H1 (cell line): Measurements from ENCODE around the gene GIT1. TPM values are rescaled to one million over a fixed set of nuclear protein-coding genes. Genes with fewer than 3 reads are reported as not detected.
A peak's percentile ranks its signal among the peaks of the same experiment; 100 is the strongest.

ENCODE experiments used
- CTCF ChIA-PET: fragments of 300-600 bp; sonication (Branson Sonifier 250); formaldehyde crosslinking; loops from one replicate; lab custom pipeline; 2021; ENCODE audit not compliant: partially characterized antibody; lab: Charles Lee
- POLR2A ChIA-PET: fragments of 300-600 bp; sonication (Branson Sonifier 250); formaldehyde crosslinking; loops from one replicate; lab custom pipeline; 2021; ENCODE audit warnings: inconsistent platforms; ENCODE audit not compliant: partially characterized antibody; lab: Charles Lee
- DNase-seq, 2 experiments: peaks; one replicate each; pipeline versions ENCODE4 v3.0.0 to v3.0.0-alpha.2; 2010 to 2022; ENCODE audit warnings: low spot score in 2 of 2, low read depth in 1 of 2, mixed read lengths in 1 of 2
- FAIRE-seq: peaks from 2 replicates; lab custom pipeline; 2011; peaks lifted over from hg19 to GRCh38; lab: Jason Lieb, UNC
- H2AFZ ChIP-seq: 2 replicates; pipeline ENCODE4 v1.8.1; 2012; ENCODE audit warnings: low read length, inconsistent platforms
- H2AK5ac ChIP-seq: 2 replicates; pipeline ENCODE4 v1.6.1; 2013; ENCODE audit warnings: low read depth, low read length
- H2BK120ac ChIP-seq: replicated peaks from 2 replicates; pipeline ENCODE3; 2013; ENCODE audit warnings: low read depth, low read length, inconsistent platforms
- H2BK12ac ChIP-seq: 2 replicates; pipeline ENCODE4 v1.6.1; 2013; ENCODE audit warnings: low read depth, low read length
- H2BK15ac ChIP-seq: 2 replicates; pipeline ENCODE4 v1.6.1; 2013; ENCODE audit warnings: low read length
- H2BK20ac ChIP-seq: 2 replicates; pipeline ENCODE4 v1.6.1; 2013; ENCODE audit warnings: low read length
- H2BK5ac ChIP-seq: 2 replicates; pipeline ENCODE4 v1.6.1; 2013; ENCODE audit warnings: low read depth, low read length
- H3K14ac ChIP-seq: 2 replicates; pipeline ENCODE4 v1.6.1; 2013; ENCODE audit warnings: inconsistent platforms; ENCODE audit not compliant: insufficient read length
- H3K18ac ChIP-seq: 2 replicates; pipeline ENCODE4 v1.6.1; 2013; ENCODE audit warnings: low read length; ENCODE audit errors: extremely low read depth
- H3K23ac ChIP-seq: 2 replicates; pipeline ENCODE4 v1.6.1; 2013; ENCODE audit warnings: inconsistent platforms; ENCODE audit not compliant: insufficient read length
- H3K23me2 ChIP-seq: 2 replicates; pipeline ENCODE4 v1.6.1; 2013; ENCODE audit warnings: low read depth, low read length
- H3K27ac ChIP-seq: 2 replicates; pipeline ENCODE4 v1.6.1; 2011; ENCODE audit warnings: low read depth, low read length, inconsistent platforms
- H3K27me3 ChIP-seq, 4 experiments: replicated peaks in 1 of 4; 1 replicate in 1 of 4; 2 replicates in 3 of 4; pipeline versions ENCODE4 v1.6.1 to v1.8.1; 2011 to 2013; ENCODE audit warnings: low read length in 3 of 4, mild to moderate bottlenecking in 3 of 4, inconsistent platforms in 2 of 4, mixed read lengths in 2 of 4, moderate library complexity in 1 of 4; ENCODE audit not compliant: control insufficient read depth in 3 of 4, insufficient read depth in 3 of 4; ENCODE audit errors: extremely low read depth in 1 of 4
- H3K36me3 ChIP-seq, 4 experiments: 2 replicates each; pipeline versions ENCODE4 v1.6.1 to v1.8.1; 2011 to 2013; ENCODE audit warnings: mild to moderate bottlenecking in 4 of 4, low read length in 3 of 4, moderate library complexity in 2 of 4, control low read depth in 1 of 4, inconsistent platforms in 1 of 4; ENCODE audit not compliant: insufficient read depth in 4 of 4, control insufficient read depth in 2 of 4
- H3K4ac ChIP-seq: replicated peaks from 2 replicates; pipeline ENCODE3; 2013; ENCODE audit warnings: low read length, low read depth, mixed read lengths, inconsistent platforms; ENCODE audit not compliant: insufficient read length
- H3K4me1 ChIP-seq, 4 experiments: replicated peaks in 1 of 4; 1 replicate in 1 of 4; 2 replicates in 3 of 4; pipeline versions ENCODE4 v1.6.1 to v1.8.1; 2011 to 2013; ENCODE audit warnings: low read length in 3 of 4, inconsistent platforms in 2 of 4, mixed read lengths in 1 of 4; ENCODE audit not compliant: insufficient read depth in 4 of 4, control insufficient read depth in 3 of 4
- H3K4me2 ChIP-seq, 2 experiments: 2 replicates each; pipeline versions ENCODE4 v1.6.1 to v1.8.1; 2011 to 2013; ENCODE audit warnings: low read depth in 2 of 2, low read length in 2 of 2, control low read depth in 1 of 2, inconsistent platforms in 1 of 2, mild to moderate bottlenecking in 1 of 2; ENCODE audit not compliant: insufficient read depth in 1 of 2
- H3K4me3 ChIP-seq, 4 experiments: fragments of 200-600, 300-600 bp in 1 of 4; sonication (generic), shearing (Covaris generic), sonication (Bioruptor Twin) in 1 of 4; 2 replicates each; pipeline versions ENCODE4 v1.5.1 to v1.8.1; 2011 to 2016; ENCODE audit warnings: low read length in 4 of 4, low read depth in 3 of 4, control low read depth in 2 of 4, inconsistent platforms in 2 of 4, mild to moderate bottlenecking in 2 of 4, mixed read lengths in 1 of 4, moderate library complexity in 1 of 4; ENCODE audit not compliant: insufficient read depth in 2 of 4; ENCODE audit errors: extremely low read depth in 1 of 4
- H3K56ac ChIP-seq: replicated peaks from 2 replicates; pipeline ENCODE3; 2013; ENCODE audit warnings: low read depth, mild to moderate bottlenecking, mixed read lengths, low read length, inconsistent platforms; ENCODE audit not compliant: insufficient read length
- H3K79me1 ChIP-seq: 2 replicates; pipeline ENCODE4 v1.6.1; 2013; ENCODE audit warnings: low read depth, low read length, control low read depth
- H3K79me2 ChIP-seq, 2 experiments: 2 replicates each; pipeline versions ENCODE4 v1.6.1 to v1.8.1; 2012 to 2013; ENCODE audit warnings: low read length in 2 of 2, mild to moderate bottlenecking in 2 of 2, inconsistent platforms in 1 of 2; ENCODE audit not compliant: insufficient read depth in 2 of 2, control insufficient read depth in 1 of 2
- H3K9ac ChIP-seq, 4 experiments: replicated peaks in 1 of 4; 1 replicate in 1 of 4; 2 replicates in 3 of 4; pipeline versions ENCODE4 v1.6.1 to v1.8.1; 2011 to 2013; ENCODE audit warnings: low read depth in 3 of 4, low read length in 3 of 4, control low read depth in 2 of 4, mild to moderate bottlenecking in 2 of 4, moderate library complexity in 2 of 4, inconsistent platforms in 1 of 4; ENCODE audit errors: extremely low read depth in 1 of 4
- H3K9me3 ChIP-seq, 2 experiments: 2 replicates each; pipeline versions ENCODE4 v1.6.1 to v1.8.1; 2012 to 2013; ENCODE audit warnings: mild to moderate bottlenecking in 2 of 2, moderate library complexity in 2 of 2, control low read depth in 1 of 2, inconsistent platforms in 1 of 2, low read depth in 1 of 2, low read length in 1 of 2, mixed read lengths in 1 of 2; ENCODE audit not compliant: insufficient read depth in 2 of 2
- H4K20me1 ChIP-seq, 2 experiments: replicated peaks in 1 of 2; 2 replicates each; pipeline versions ENCODE3 to v1.8.1; 2011 to 2013; ENCODE audit warnings: inconsistent platforms in 2 of 2, low read length in 2 of 2, mild to moderate bottlenecking in 1 of 2; ENCODE audit not compliant: insufficient read depth in 2 of 2, control insufficient read depth in 1 of 2
- H4K5ac ChIP-seq: 2 replicates; pipeline ENCODE4 v1.6.1; 2013; ENCODE audit warnings: low read length, low read depth, mixed read lengths, inconsistent platforms; ENCODE audit not compliant: insufficient read length
- H4K8ac ChIP-seq: 2 replicates; pipeline ENCODE4 v1.8.0; 2013; ENCODE audit warnings: mild to moderate bottlenecking, moderate library complexity, low read length, inconsistent platforms; ENCODE audit not compliant: insufficient read depth; ENCODE audit errors: extremely low read depth
- H4K91ac ChIP-seq: replicated peaks from 2 replicates; pipeline ENCODE3; 2013; ENCODE audit warnings: low read length, mixed read lengths, inconsistent platforms; ENCODE audit not compliant: insufficient read length
- ATF2 ChIP-seq: IDR thresholded peaks from 2 replicates; pipeline ENCODE4 v1.6.1; 2012; ENCODE audit warnings: low read length, inconsistent platforms
- EZH2 ChIP-seq: fragments of 200-600 bp; sonication (generic); IDR thresholded peaks from 2 replicates; pipeline ENCODE4 v1.7.1; 2012; ENCODE audit warnings: low read depth, mild to moderate bottlenecking, moderate library complexity, low read length, inconsistent platforms; ENCODE audit not compliant: severe bottlenecking
- RBBP5 ChIP-seq: IDR thresholded peaks from 2 replicates; pipeline ENCODE4 v1.7.1; 2012; ENCODE audit warnings: low read depth, mild to moderate bottlenecking, inconsistent platforms, low read length, moderate library complexity, borderline replicate concordance
- RNF2 ChIP-seq: fragments of 200-900, 300-1000 bp; sonication (generic); IDR thresholded peaks from 2 replicates; pipeline ENCODE4 v1.7.1; 2016; ENCODE audit warnings: borderline replicate concordance, low read depth, mild to moderate bottlenecking, antibody characterized with exemption, low read length; ENCODE audit not compliant: poor library complexity, severe bottlenecking; ENCODE audit errors: missing control alignments
- SUZ12 ChIP-seq: fragments of 200-600 bp; sonication (generic); IDR thresholded peaks from 2 replicates; pipeline ENCODE4 v1.6.1; 2012; ENCODE audit warnings: mild to moderate bottlenecking, inconsistent platforms, low read length, moderate library complexity, mixed read lengths
- WGBS, 2 experiments: shearing (Covaris generic) in 1 of 2; methylation state at CpG; one replicate each; pipeline versions ENCODE4 v1.1.6 to v1.1.7; 2013 to 2015; ENCODE audit warnings: low lambda C conversion rate in 2 of 2, mixed read lengths in 2 of 2, inconsistent platforms in 1 of 2, low coverage in 1 of 2, missing lambda C conversion rate in 1 of 2; ENCODE audit not compliant: insufficient replicate concordance in 2 of 2, insufficient coverage in 1 of 2, insufficient read length in 1 of 2; ENCODE audit errors: extremely low coverage in 1 of 2, missing lambda C conversion rate in 1 of 2; 5-methylcytosine and 5-hydroxymethylcytosine counted together
- polyA plus RNA-seq, 7 experiments: library from polyadenylated mRNA; depleted of rRNA in 3 of 7; stranded (reverse) in 5 of 7; unstranded in 2 of 7; fragments of >200 nt in 5 of 7; fragments of 200-250 nt in 2 of 7; gene quantifications; 1 replicate in 5 of 7; 2 replicates in 1 of 7; 4 replicates in 1 of 7; pipeline versions ENCODE4 v1.2.1 to v1.2.3, GENCODE V29; 2011 to 2013; ENCODE audit warnings: missing spikeins in 2 of 7, mixed read lengths in 2 of 7
- total RNA-seq: library from RNA; stranded (reverse); fragmentation: NEBNext Ultra II Directional; extraction: Animal tissue kit (Norgen Biotek cat#: 25700); gene quantifications from 2 replicates; pipeline ENCODE4 v1.2.1, GENCODE V29; 2021

The GIT1 gene
- total and polyA plus RNA-seq, 2 of the 8 experiments (the other 6 are each of a cell fraction or from before 2014, with no cell fraction given), result 62.4 to 63.0 TPM

GRCh38 chr17:29616300-29617048, 27.0 kb upstream of the GIT1 start:
- TF ChIP-seq SUZ12, result peak; percentile 77; the same call in 1 of the 2 replicates
- no peak for TF ChIP-seq RBBP5
- TF ChIP-seq RNF2, result peak; percentile 37
- TF ChIP-seq ATF2, result no peak
- TF ChIP-seq EZH2, result peak; percentile 73
- Histone ChIP-seq H3K27ac (no peak overlapping the region), H3K4ac (no peak overlapping the region), H4K20me1 (peaks cover 4 to 5% of the 10 kb centered on the region in 2 experiments), H2AFZ (no peak overlapping the region), H3K79me1 (0 out of 2 replicates have a peak, but pooled peaks cover 2% of the 10 kb centered on the region), H2BK5ac (no peak overlapping the region), H3K23me2 (peaks cover 13% of the 10 kb centered on the region), H2BK12ac (peak overlapping the region; percentile 50; the same call in 1 of the 2 replicates), H3K4me1 (peaks cover 14 to 49% (median 40%) of the 10 kb centered on the region in 4 experiments), H3K4me3 (peak overlapping the region; percentile 36 to 60 (median 50); a peak in 7 of 8 replicates), H3K14ac (no peak overlapping the region), H4K8ac (no peak overlapping the region), H3K56ac (no peak overlapping the region), H3K23ac (no peak overlapping the region), H2BK15ac (no peak overlapping the region), H4K91ac (no peak overlapping the region), H3K9ac (no peak overlapping the region), H2AK5ac (no peak overlapping the region), H3K9me3 (peaks cover 0 to 11% of the 10 kb centered on the region in 2 experiments; a peak in 1 of 4 replicates), H2BK120ac (no peak overlapping the region), H3K27me3 (peaks cover 19 to 69% (median 55%) of the 10 kb centered on the region in 4 experiments), H3K4me2 (peak overlapping the region; percentile 90 to 96), H2BK20ac (0 out of 2 replicates have a peak overlapping the region, but pooled peaks have one; percentile 61), H4K5ac (no peak overlapping the region), H3K18ac (peak overlapping the region; percentile 48), H3K79me2 (no peaks in the 10 kb centered on the region), H3K36me3 (peaks cover 0 to 7% (median 0%) of the 10 kb centered on the region in 4 experiments; a peak in 1 of 8 replicates)
- CTCF ChIA-PET, result interaction anchor here (0.7 to 13.1 kb wide), 22 partner anchors 8 to 477 kb away, joined by 3 to 193 read pairs (median 7); partner anchors contain the start of genes ABHD15, ANKRD13B and TP53I13
- DNase-seq (no peak), FAIRE-seq (no peak)
- 44% methylated on average over 31 of the region's 32 CpGs; no CpG with 5 or more reads in 1 of the 2 experiments for WGBS, 2 experiments
- POLR2A ChIA-PET, result interaction anchor here (1.2 to 4.3 kb wide), 4 partner anchors 8 to 47 kb away, joined by 4 to 30 read pairs (median 6); partner anchors contain the start of genes ANKRD13B and TP53I13
